ENCODE results near the gene ARL10.
A peak's percentile ranks its signal among the peaks of the same experiment; 100 is the strongest.

Gene ARL10

GRCh38 chr5:176410486-176411180 lies 45.3 kb downstream of the ARL10 start:
- DNase-seq (ENCODE audit: low spot score): no peak

GRCh38 chr5:176412517-176413254 lies 47.4 kb downstream of the ARL10 start:
- DNase-seq (ENCODE audit: low spot score): no peak

DNA sequence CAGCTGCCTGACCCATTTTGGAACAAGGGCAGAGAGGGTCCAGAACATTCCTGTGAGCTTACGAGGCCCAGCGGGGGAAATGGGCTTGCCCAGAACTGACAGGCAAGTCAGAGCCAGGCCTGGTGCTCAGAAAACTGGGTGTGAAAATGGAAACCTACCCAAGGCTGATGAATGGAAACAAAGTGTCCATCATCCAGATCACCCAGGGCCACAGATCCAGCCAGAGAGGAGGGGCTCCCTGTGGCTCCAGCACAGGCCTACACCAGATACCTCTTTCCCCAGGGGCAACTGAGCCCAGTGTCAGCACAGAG lies 47.9 kb downstream of the ARL10 start:
- DNase-seq (ENCODE audit: low spot score): no peak

DNA sequence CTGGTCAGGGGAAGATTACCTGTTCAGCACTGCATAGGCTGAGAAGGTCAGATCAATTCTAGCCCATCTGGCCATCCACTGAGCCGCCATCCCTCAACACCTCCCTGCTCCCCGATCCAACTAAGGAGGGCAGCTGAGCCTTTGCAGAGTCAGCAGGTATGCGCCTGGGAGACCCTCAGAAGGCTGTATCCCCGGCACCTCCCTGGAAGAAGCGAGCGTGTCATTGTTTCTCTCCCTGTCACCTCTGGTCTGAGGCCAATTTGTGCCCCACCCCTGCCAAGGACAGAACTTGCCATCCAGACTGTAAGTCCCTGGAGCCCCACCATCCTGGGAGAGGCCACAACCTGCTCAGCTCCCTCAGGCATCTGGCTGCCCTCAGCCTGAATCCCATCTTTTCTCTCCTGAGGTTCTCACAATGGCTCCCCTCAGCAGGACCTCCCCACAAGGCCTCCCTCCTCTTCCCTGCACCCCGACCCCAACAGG lies 48.5 kb downstream of the ARL10 start:
- DNase-seq (ENCODE audit: low spot score): no peak

DNA sequence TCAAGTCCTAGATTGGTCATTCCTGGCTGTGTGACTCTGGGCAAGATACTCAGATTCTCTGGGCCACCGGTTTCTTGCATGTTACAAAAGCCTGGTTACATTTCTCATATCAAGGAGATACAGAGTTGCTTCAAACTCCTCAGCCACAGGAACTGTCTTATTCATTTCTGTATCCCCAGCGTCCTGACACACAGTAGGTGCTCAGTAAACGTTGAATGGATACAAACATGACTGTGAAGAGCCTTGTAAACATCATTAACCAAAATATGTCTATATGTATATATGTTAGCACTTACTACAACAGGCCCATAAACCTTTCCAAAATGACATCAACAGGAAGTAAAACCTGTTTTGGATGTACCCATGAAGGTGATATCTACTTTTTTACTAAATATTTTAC lies 49.4 kb downstream of the ARL10 start:
- DNase-seq (ENCODE audit: low spot score): no peak

GRCh38 chr5:176415240-176415951 lies 50.1 kb downstream of the ARL10 start:
- DNase-seq (ENCODE audit: low spot score): no peak

- DNase-seq (ENCODE audit: low spot score): peak; percentile 93
Observed at GRCh38 chr5:176415952-176416924, 51.0 kb downstream of the ARL10 start, which contains the start of gene CLTB. TSS of gene CLTB (minus strand) at chr5:176416539. CDS start at chr5:176416363, 176 bp downstream.

- DNase-seq (ENCODE audit: low spot score): no peak
Observed at GRCh38 chr5:176416965-176417364, 51.7 kb downstream of the ARL10 start.

GRCh38 chr5:176418251-176418650 lies 53.0 kb downstream of the ARL10 start:
- DNase-seq (ENCODE audit: low spot score): no peak

GRCh38 chr5:176420086-176420485 lies 54.8 kb downstream of the ARL10 start:
- DNase-seq (ENCODE audit: low spot score): no peak

GRCh38 chr5:176420972-176421544 lies 55.8 kb downstream of the ARL10 start:
- no peak for DNase-seq (ENCODE audit: low spot score)

- no peak for DNase-seq (ENCODE audit: low spot score)
Observed at GRCh38 chr5:176424181-176424580, 58.9 kb downstream of the ARL10 start.

- no peak for DNase-seq (ENCODE audit: low spot score)
Observed at GRCh38 chr5:176425138-176425537, 59.9 kb downstream of the ARL10 start.

DNA sequence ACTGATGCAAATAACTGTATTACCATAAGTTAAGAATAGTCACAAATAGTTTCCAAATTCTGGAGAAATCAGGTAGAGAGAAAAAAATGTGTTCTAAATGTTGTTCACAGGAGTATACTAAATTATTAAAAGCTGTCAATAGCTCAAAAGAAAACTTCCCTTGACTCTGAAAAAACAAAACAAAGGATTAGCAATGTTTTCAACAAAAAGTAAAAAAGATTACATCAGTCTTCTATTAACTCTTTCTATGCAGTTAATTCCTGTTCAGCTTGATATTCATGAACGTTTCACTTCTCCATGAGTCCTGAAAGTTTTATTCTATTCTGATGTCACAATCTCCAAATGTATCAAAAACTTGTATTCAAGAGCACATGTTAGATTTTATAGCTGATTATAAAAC lies 60.5 kb downstream of the ARL10 start:
- no peak for DNase-seq (ENCODE audit: low spot score)

GRCh38 chr5:176426876-176427275 lies 61.6 kb downstream of the ARL10 start:
- no peak for DNase-seq (ENCODE audit: low spot score)

DNA sequence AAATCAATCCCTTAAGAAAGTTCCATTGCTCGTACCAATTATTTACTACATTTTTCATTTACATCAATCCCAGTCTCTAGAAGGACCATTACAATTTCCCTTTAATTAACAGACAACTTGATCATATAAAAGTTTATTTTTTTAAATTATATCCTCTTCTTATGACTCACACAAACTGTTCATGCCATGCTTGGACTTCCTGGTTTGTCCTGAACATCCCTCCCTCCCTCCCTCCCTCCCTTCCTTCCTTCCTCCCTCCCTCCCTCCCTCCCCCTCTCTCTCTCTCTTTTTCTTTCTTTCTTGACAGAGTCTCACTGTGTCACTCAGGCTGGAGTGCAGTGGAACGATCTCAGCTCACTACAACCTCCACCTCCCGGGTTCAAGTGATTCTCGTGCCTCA lies 62.7 kb downstream of the ARL10 start:
- no peak for DNase-seq (ENCODE audit: low spot score)

DNA sequence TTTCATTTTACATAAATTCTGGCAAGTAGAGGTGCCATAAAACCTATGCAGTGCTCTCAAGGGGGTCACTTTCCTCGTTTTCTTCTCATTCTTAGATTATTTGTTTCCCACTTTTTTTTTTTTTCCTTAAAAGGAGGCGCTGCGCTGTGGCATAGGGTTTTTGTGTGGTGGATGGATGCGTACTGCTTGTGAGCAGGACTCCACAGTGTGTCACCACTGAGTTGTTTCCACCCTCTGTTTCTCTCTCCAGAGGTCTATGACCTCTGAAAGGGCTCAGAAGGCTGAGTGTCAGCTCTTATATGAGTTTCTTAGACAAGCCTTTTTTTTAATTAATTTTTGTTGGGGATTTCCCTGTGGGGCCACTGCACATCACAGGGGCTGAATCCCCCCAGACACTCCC lies 64.7 kb downstream of the ARL10 start:
- no peak for DNase-seq (ENCODE audit: low spot score)

Data from Ammon's horn (tissue), 1 donor.